CD8-positive, alpha-beta memory T cell (primary cell): ENCODE results near the gene PROSER1. TPM values are rescaled to one million over a fixed set of nuclear protein-coding genes. Genes with fewer than 3 reads are reported as not detected.

Source experiments
- CTCF ChIA-PET: fragments of 350-600 bp; sonication (Branson Sonifier 250); formaldehyde crosslinking; loops from one replicate; lab custom pipeline; 2021; ENCODE audit warnings: antibody characterized with exemption; lab: Charles Lee
- POLR2A ChIA-PET: fragments of 350-600 bp; sonication (Branson Sonifier 250); formaldehyde crosslinking; loops from one replicate; lab custom pipeline; 2021; ENCODE audit warnings: antibody characterized with exemption; lab: Charles Lee
- DNase-seq, 5 donors: peaks; one replicate each; pipeline versions ENCODE4 v3.0.0 to v3.0.0-alpha.2; 2020 to 2022; ENCODE audit warnings: mixed read lengths in 1 of 5
- H3K27ac ChIP-seq: one replicate; pipeline ENCODE4 v1.7.0; 2013; ENCODE audit warnings: low read depth, mild to moderate bottlenecking, low read length, moderate library complexity
- H3K27me3 ChIP-seq: 2 replicates; pipeline ENCODE4 v1.7.0; 2013; ENCODE audit warnings: low read length, mild to moderate bottlenecking; ENCODE audit not compliant: insufficient read depth, poor library complexity, severe bottlenecking
- H3K36me3 ChIP-seq: 2 replicates; pipeline ENCODE4 v1.7.0; 2013; ENCODE audit warnings: mild to moderate bottlenecking, low read length, moderate library complexity; ENCODE audit not compliant: insufficient read depth
- H3K4me1 ChIP-seq: 2 replicates; pipeline ENCODE4 v1.7.0; 2013; ENCODE audit warnings: mild to moderate bottlenecking, low read length, moderate library complexity; ENCODE audit not compliant: insufficient read depth
- H3K4me3 ChIP-seq: 2 replicates; pipeline ENCODE4 v1.7.0; 2013; ENCODE audit warnings: mild to moderate bottlenecking, low read length
- H3K9me3 ChIP-seq: 2 replicates; pipeline ENCODE4 v1.7.0; 2013; ENCODE audit warnings: mild to moderate bottlenecking, low read length
- H3K27ac Mint-ChIP-seq, 8 donors: one replicate each; pipeline ENCODE4 v1.8.0; 2020 to 2021; ENCODE audit warnings: mixed read lengths in 8 of 8, mild to moderate bottlenecking in 6 of 8, inconsistent platforms in 3 of 8, moderate library complexity in 3 of 8
- H3K27me3 Mint-ChIP-seq, 2 donors: one replicate each; pipeline ENCODE4 v1.8.0; 2020 to 2021; ENCODE audit warnings: mixed read lengths in 2 of 2, mild to moderate bottlenecking in 1 of 2, moderate library complexity in 1 of 2
- H3K36me3 Mint-ChIP-seq, 3 donors: one replicate each; pipeline ENCODE4 v1.8.0; 2020 to 2021; ENCODE audit warnings: mixed read lengths in 3 of 3, inconsistent platforms in 1 of 3, mild to moderate bottlenecking in 1 of 3
- H3K4me1 Mint-ChIP-seq, 3 donors: one replicate each; pipeline ENCODE4 v1.8.0; 2020 to 2021; ENCODE audit warnings: mixed read lengths in 3 of 3, inconsistent platforms in 1 of 3, mild to moderate bottlenecking in 1 of 3
- H3K4me3 Mint-ChIP-seq, 7 donors: one replicate each; pipeline ENCODE4 v1.8.0; 2020 to 2021; ENCODE audit warnings: mixed read lengths in 7 of 7, mild to moderate bottlenecking in 6 of 7, moderate library complexity in 4 of 7, inconsistent platforms in 2 of 7
- H3K9me3 Mint-ChIP-seq, 5 donors: one replicate each; pipeline ENCODE4 v1.8.0; 2020 to 2022; ENCODE audit warnings: mixed read lengths in 5 of 5, mild to moderate bottlenecking in 3 of 5, moderate library complexity in 2 of 5, inconsistent platforms in 1 of 5
- polyA plus RNA-seq: library from polyadenylated mRNA; unstranded; fragments of 300-500 nt; fragmentation: Illumina TruSeq; gene quantifications from one replicate; pipeline ENCODE4 v1.2.3, GENCODE V29; 2021
- total RNA-seq, 2 experiments: library from RNA; stranded (reverse); gene quantifications; one replicate each; pipeline ENCODE4 v1.2.3, GENCODE V29; 2021

PROSER1 gene
- total and polyA plus RNA-seq, 3 experiments from 2014 or later = 20.2 to 96.6 (median 84.8) TPM

GRCh38 chr13:39054112-39054511 lies 16.2 kb upstream of the PROSER1 start:
- DNase-seq = no peak
- CTCF ChIA-PET = no interaction called here
- Mint-ChIP-seq H3K27me3 (no peaks in the 10 kb centered on the region), H3K4me1 (peaks cover 17 to 45% (median 31%) of the 10 kb centered on the region in 3 donors), H3K36me3 (peaks cover 15 to 35% (median 19%) of the 10 kb centered on the region in 3 donors), H3K27ac (peak overlapping the region in 1 of 8 donors; percentile 38), H3K9me3 (peaks cover 0 to 1% (median 0%) of the 10 kb centered on the region in 5 donors), H3K4me3 (peak overlapping the region in 1 of 7 donors; percentile 32)
- H3K27me3 ChIP-seq = no peaks in the 10 kb centered on the region
- no peaks in the 10 kb centered on the region for H3K36me3 ChIP-seq
- H3K9me3 ChIP-seq = no peaks in the 10 kb centered on the region
- no peaks in the 10 kb centered on the region for H3K4me1 ChIP-seq
- POLR2A ChIA-PET = no interaction called here
- H3K27ac ChIP-seq = no peak overlapping the region
- H3K4me3 ChIP-seq = no peak overlapping the region

GRCh38 chr13:39052944-39053343 lies 15.1 kb upstream of the PROSER1 start:
- no peaks in the 10 kb centered on the region for H3K36me3 ChIP-seq
- Mint-ChIP-seq H3K36me3 (peaks cover 12 to 45% (median 19%) of the 10 kb centered on the region in 3 donors), H3K4me1 (peaks cover 15 to 36% (median 28%) of the 10 kb centered on the region in 3 donors), H3K4me3 (no peak overlapping the region), H3K27me3 (no peaks in the 10 kb centered on the region), H3K27ac (no peak overlapping the region), H3K9me3 (peaks cover 0 to 1% (median 0%) of the 10 kb centered on the region in 5 donors)
- CTCF ChIA-PET = interaction anchor here (2.4 kb wide), 1 partner anchor 15 kb away, joined by 9 read pairs; the partner anchor contains the start of genes NHLRC3 and PROSER1
- H3K4me3 ChIP-seq = no peak overlapping the region
- H3K27me3 ChIP-seq = no peaks in the 10 kb centered on the region
- no peaks in the 10 kb centered on the region for H3K4me1 ChIP-seq
- no peak overlapping the region for H3K27ac ChIP-seq
- H3K9me3 ChIP-seq = no peaks in the 10 kb centered on the region
- no peak for DNase-seq
- POLR2A ChIA-PET = no interaction called here

GRCh38 chr13:39051157-39051556 lies 13.3 kb upstream of the PROSER1 start:
- H3K9me3 ChIP-seq = no peaks in the 10 kb centered on the region
- ChIA-PET CTCF (interaction anchor here (0.6 to 2.4 kb wide), 5 partner anchors 10 to 568 kb away, joined by 3 to 9 read pairs (median 3); partner anchors contain the start of genes NHLRC3 and PROSER1), POLR2A (interaction anchor here (0.9 kb wide), 1 partner anchor 13 kb away, joined by 3 read pairs; the partner anchor contains the start of genes NHLRC3 and PROSER1)
- Mint-ChIP-seq H3K9me3 (no peaks in the 10 kb centered on the region), H3K27me3 (no peaks in the 10 kb centered on the region), H3K27ac (no peak overlapping the region), H3K4me1 (peaks cover 5 to 21% (median 16%) of the 10 kb centered on the region in 3 donors), H3K36me3 (peaks cover 3 to 47% (median 11%) of the 10 kb centered on the region in 3 donors), H3K4me3 (no peak overlapping the region)
- H3K27ac ChIP-seq = no peak overlapping the region
- no peaks in the 10 kb centered on the region for H3K36me3 ChIP-seq
- no peaks in the 10 kb centered on the region for H3K27me3 ChIP-seq
- no peak for DNase-seq
- H3K4me3 ChIP-seq = no peak overlapping the region
- no peaks in the 10 kb centered on the region for H3K4me1 ChIP-seq

- Mint-ChIP-seq H3K9me3 (no peaks in the 10 kb centered on the region), H3K36me3 (peaks cover 0 to 56% (median 7%) of the 10 kb centered on the region in 3 donors), H3K4me3 (no peak overlapping the region), H3K27me3 (peaks cover 0 to 1% of the 10 kb centered on the region in 2 donors), H3K27ac (peak overlapping the region in 1 of 8 donors; percentile 74), H3K4me1 (peaks cover 5 to 17% (median 14%) of the 10 kb centered on the region in 3 donors)
- ChIA-PET CTCF (interaction anchor here (0.8 to 3.0 kb wide), 2 partner anchors 9 to 12 kb away, joined by 3 to 11 read pairs; partner anchors contain the start of genes NHLRC3 and PROSER1), POLR2A (no interaction called here)
- no peaks in the 10 kb centered on the region for H3K27me3 ChIP-seq
- H3K27ac ChIP-seq = no peak overlapping the region
- no peaks in the 10 kb centered on the region for H3K36me3 ChIP-seq
- H3K4me1 ChIP-seq = no peaks in the 10 kb centered on the region
- no peak for DNase-seq
- no peaks in the 10 kb centered on the region for H3K9me3 ChIP-seq
- H3K4me3 ChIP-seq = no peak overlapping the region
Observed at GRCh38 chr13:39049274-39049673, 11.4 kb upstream of the PROSER1 start.

GRCh38 chr13:39048806-39049205 lies 10.9 kb upstream of the PROSER1 start:
- no peak for DNase-seq
- H3K36me3 ChIP-seq = no peaks in the 10 kb centered on the region
- Mint-ChIP-seq H3K27ac (peak overlapping the region in 2 of 8 donors; percentile 74 to 80), H3K36me3 (peaks cover 0 to 56% (median 11%) of the 10 kb centered on the region in 3 donors), H3K4me1 (peaks cover 5 to 13% (median 9%) of the 10 kb centered on the region in 3 donors), H3K9me3 (no peaks in the 10 kb centered on the region), H3K27me3 (peaks cover 0 to 1% of the 10 kb centered on the region in 2 donors), H3K4me3 (no peak overlapping the region)
- ChIA-PET POLR2A (no interaction called here), CTCF (interaction anchor here (0.8 to 3.0 kb wide), 2 partner anchors 9 to 11 kb away, joined by 3 to 11 read pairs; partner anchors contain the start of genes NHLRC3 and PROSER1)
- no peaks in the 10 kb centered on the region for H3K4me1 ChIP-seq
- H3K4me3 ChIP-seq = no peak overlapping the region
- H3K27me3 ChIP-seq = no peaks in the 10 kb centered on the region
- no peak overlapping the region for H3K27ac ChIP-seq
- H3K9me3 ChIP-seq = no peaks in the 10 kb centered on the region

GRCh38 chr13:39047560-39047959 lies 9.7 kb upstream of the PROSER1 start:
- DNase-seq = no peak
- Histone ChIP-seq H3K36me3 (no peaks in the 10 kb centered on the region), H3K4me3 (no peak overlapping the region), H3K27me3 (no peaks in the 10 kb centered on the region), H3K27ac (no peak overlapping the region), H3K9me3 (no peaks in the 10 kb centered on the region), H3K4me1 (no peaks in the 10 kb centered on the region)
- Mint-ChIP-seq H3K27me3 (peaks cover 0 to 1% of the 10 kb centered on the region in 2 donors), H3K9me3 (no peaks in the 10 kb centered on the region), H3K36me3 (peaks cover 0 to 53% (median 11%) of the 10 kb centered on the region in 3 donors), H3K4me3 (no peak overlapping the region), H3K27ac (peak overlapping the region in 3 of 8 donors; percentile 4 to 57 (median 20)), H3K4me1 (peaks cover 7 to 10% (median 8%) of the 10 kb centered on the region in 3 donors)
- ChIA-PET POLR2A (no interaction called here), CTCF (interaction anchor here (3.0 kb wide), 1 partner anchor 10 kb away, joined by 11 read pairs; the partner anchor contains the start of genes NHLRC3 and PROSER1)

GRCh38 chr13:39044536-39044935 lies 6.6 kb upstream of the PROSER1 start:
- POLR2A ChIA-PET = interaction anchor here (1.3 kb wide), 1 partner anchor 8 kb away, joined by 3 read pairs; no protein-coding TSS in a partner anchor
- H3K4me1 ChIP-seq = peaks cover under 1% of the 10 kb centered on the region

GRCh38 chr13:39040206-39040605 lies 2.3 kb upstream of the PROSER1 start:
- Histone ChIP-seq H3K27ac (no peak overlapping the region), H3K9me3 (no peaks in the 10 kb centered on the region), H3K36me3 (no peaks in the 10 kb centered on the region), H3K27me3 (no peaks in the 10 kb centered on the region), H3K4me1 (peaks cover 18% of the 10 kb centered on the region), H3K4me3 (no peak overlapping the region)
- Mint-ChIP-seq H3K27ac (peak overlapping the region in 2 of 8 donors; percentile 44 to 99), H3K27me3 (peaks cover 0 to 4% of the 10 kb centered on the region in 2 donors), H3K36me3 (peaks cover 0 to 44% (median 4%) of the 10 kb centered on the region in 3 donors), H3K9me3 (no peaks in the 10 kb centered on the region), H3K4me1 (peaks cover 35 to 61% (median 51%) of the 10 kb centered on the region in 3 donors), H3K4me3 (peak overlapping the region in 6 of 7 donors; percentile 16 to 57 (median 24))
- CTCF ChIA-PET = interaction anchor here (1.5 kb wide), 1 partner anchor 11 kb away, joined by 3 read pairs; no protein-coding TSS in a partner anchor
- no peak for DNase-seq
- POLR2A ChIA-PET = no interaction called here

More at GRCh38 chr13:39044536-39044935, 6.6 kb upstream of the PROSER1 start:
- Mint-ChIP-seq H3K36me3 (peaks cover 0 to 48% (median 9%) of the 10 kb centered on the region in 3 donors), H3K4me1 (peaks cover 17 to 32% (median 23%) of the 10 kb centered on the region in 3 donors), H3K27ac (no peak overlapping the region), H3K4me3 (no peak overlapping the region), H3K27me3 (peaks cover 0 to 1% of the 10 kb centered on the region in 2 donors), H3K9me3 (no peaks in the 10 kb centered on the region)
- Histone ChIP-seq H3K27ac (no peak overlapping the region), H3K9me3 (no peaks in the 10 kb centered on the region), H3K36me3 (no peaks in the 10 kb centered on the region), H3K27me3 (no peaks in the 10 kb centered on the region), H3K4me3 (no peak overlapping the region)
- no peak for DNase-seq
- CTCF ChIA-PET = interaction anchor here (1.6 kb wide), 1 partner anchor 9 kb away, joined by 3 read pairs; no protein-coding TSS in a partner anchor
